Naive B cell (primary cell): ENCODE data around the gene EFS. TPM values are rescaled to one million over a fixed set of nuclear protein-coding genes. Genes with fewer than 3 reads are reported as not detected.
A peak's percentile ranks its signal among the peaks of the same experiment; 100 is the strongest.
"Not testable (repeated sequence)": the region's sequence is repeated elsewhere in the genome, so short reads cannot be mapped to it uniquely, and the experiment has no call there.

ENCODE experiments used
- ATAC-seq, 2 donors: fragments of 150-1000 bp; cut with Tn5 transposase; 2 replicates each; pipeline ENCODE4 v1.10.0; 2021; ENCODE audit warnings: low read depth in 2 of 2, mild to moderate bottlenecking in 2 of 2, moderate library complexity in 2 of 2
- DNase-seq: peaks from one replicate; pipeline ENCODE4 v3.0.0; 2022
- H3K27ac Mint-ChIP-seq, 6 donors: one replicate each; pipeline ENCODE4 v1.8.0; 2020 to 2022; ENCODE audit warnings: mild to moderate bottlenecking in 6 of 6, mixed read lengths in 6 of 6, moderate library complexity in 5 of 6, inconsistent platforms in 2 of 6
- H3K27me3 Mint-ChIP-seq, 3 donors: one replicate each; pipeline ENCODE4 v1.8.0; 2021 to 2022; ENCODE audit warnings: mixed read lengths in 3 of 3, mild to moderate bottlenecking in 1 of 3
- H3K36me3 Mint-ChIP-seq, 2 donors: one replicate each; pipeline ENCODE4 v1.8.0; 2020 to 2022; ENCODE audit warnings: mixed read lengths in 2 of 2, inconsistent platforms in 1 of 2, mild to moderate bottlenecking in 1 of 2
- H3K4me1 Mint-ChIP-seq, 3 donors: one replicate each; pipeline ENCODE4 v1.8.0; 2020 to 2022; ENCODE audit warnings: mixed read lengths in 3 of 3, inconsistent platforms in 1 of 3, mild to moderate bottlenecking in 1 of 3, moderate library complexity in 1 of 3
- H3K4me3 Mint-ChIP-seq, 8 donors: one replicate each; pipeline ENCODE4 v1.8.0; 2020 to 2022; ENCODE audit warnings: mild to moderate bottlenecking in 8 of 8, mixed read lengths in 8 of 8, moderate library complexity in 8 of 8, inconsistent platforms in 2 of 8
- H3K9me3 Mint-ChIP-seq, 7 donors: one replicate each; pipeline ENCODE4 v1.8.0; 2020 to 2022; ENCODE audit warnings: mixed read lengths in 7 of 7, mild to moderate bottlenecking in 5 of 7, inconsistent platforms in 2 of 7, moderate library complexity in 1 of 7
- polyA plus RNA-seq, 6 donors: library from polyadenylated mRNA; unstranded; fragments of 300-500 nt; fragmentation: Illumina TruSeq; gene quantifications; one replicate each; pipeline ENCODE4 v1.2.3, GENCODE V29; 2021; ENCODE audit warnings: low read depth in 6 of 6

Gene EFS
- polyA plus RNA-seq, 6 donors from 2014 or later, result not detected

- no peak overlapping the region for H3K27ac Mint-ChIP-seq
- no peak for DNase-seq
- no peaks in the 10 kb centered on the region for H3K36me3 Mint-ChIP-seq
- ATAC-seq, result no peak
- peaks cover 0 to 2% (median 0%) of the 10 kb centered on the region in 7 donors for H3K9me3 Mint-ChIP-seq
- H3K4me1 Mint-ChIP-seq, result no peaks in the 10 kb centered on the region
- no peak overlapping the region for H3K4me3 Mint-ChIP-seq
- H3K27me3 Mint-ChIP-seq, result peaks cover 22 to 69% (median 53%) of the 10 kb centered on the region in 3 donors
These were observed 24.4 kb upstream of the EFS start for GRCh38 chr14:23389396-23389795.

GRCh38 chr14:23388996-23389395 is 24.0 kb upstream of the EFS start:
- no peaks in the 10 kb centered on the region for H3K36me3 Mint-ChIP-seq
- H3K9me3 Mint-ChIP-seq, result peaks cover 0 to 2% (median 0%) of the 10 kb centered on the region in 7 donors
- ATAC-seq (no peak), DNase-seq (no peak)
- H3K27ac Mint-ChIP-seq, result no peak overlapping the region
- no peaks in the 10 kb centered on the region for H3K4me1 Mint-ChIP-seq
- H3K27me3 Mint-ChIP-seq, result peaks cover 22 to 70% (median 57%) of the 10 kb centered on the region in 3 donors
- H3K4me3 Mint-ChIP-seq, result no peak overlapping the region

- DNase-seq (no peak), ATAC-seq (no peak)
- H3K4me1 Mint-ChIP-seq, result no peaks in the 10 kb centered on the region
- no peaks in the 10 kb centered on the region for H3K36me3 Mint-ChIP-seq
- no peak overlapping the region for H3K27ac Mint-ChIP-seq
- peaks cover 0 to 2% (median 0%) of the 10 kb centered on the region in 7 donors for H3K9me3 Mint-ChIP-seq
- H3K27me3 Mint-ChIP-seq, result peaks cover 22 to 70% (median 57%) of the 10 kb centered on the region in 3 donors
- H3K4me3 Mint-ChIP-seq, result no peak overlapping the region
These were observed 23.2 kb upstream of the EFS start for GRCh38 chr14:23387916-23388882.

DNA sequence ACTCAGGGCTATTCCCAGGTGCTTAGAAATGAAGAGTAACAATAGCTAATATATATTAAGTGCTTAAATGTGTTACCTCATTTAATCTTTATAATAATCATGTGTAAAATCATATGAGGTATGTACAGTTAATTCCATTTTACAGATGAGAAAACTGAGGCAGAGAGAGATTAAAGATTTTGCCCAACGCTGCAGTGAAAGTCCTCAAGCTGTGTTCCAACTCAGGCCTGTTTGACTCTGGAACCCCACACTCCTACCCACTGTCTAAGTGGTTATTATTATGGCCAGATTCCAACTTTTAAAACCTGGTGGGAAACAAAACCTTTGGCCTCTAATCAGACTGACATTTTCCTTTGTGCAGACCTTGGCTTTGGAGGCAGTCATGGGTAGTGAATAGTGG is 22.0 kb upstream of the EFS start:
- Mint-ChIP-seq H3K27me3 (peaks cover 27 to 73% (median 61%) of the 10 kb centered on the region in 3 donors), H3K4me1 (no peaks in the 10 kb centered on the region), H3K9me3 (peaks cover 0 to 2% (median 0%) of the 10 kb centered on the region in 7 donors), H3K27ac (no peak overlapping the region), H3K4me3 (no peak overlapping the region), H3K36me3 (no peaks in the 10 kb centered on the region)
- ATAC-seq (no peak), DNase-seq (no peak)

- DNase-seq, H3K4me3 Mint-ChIP-seq, ATAC-seq, H3K9me3 Mint-ChIP-seq, H3K4me1 Mint-ChIP-seq, H3K36me3 Mint-ChIP-seq: not testable (repeated sequence)
- H3K27me3 Mint-ChIP-seq, result peaks cover 23 to 80% (median 68%) of the 10 kb centered on the region in 3 donors
- H3K27ac Mint-ChIP-seq, result peak overlapping the region in 1 of 6 donors; percentile 37
These were observed 21.3 kb upstream of the EFS start for GRCh38 chr14:23386266-23386657.

DNA sequence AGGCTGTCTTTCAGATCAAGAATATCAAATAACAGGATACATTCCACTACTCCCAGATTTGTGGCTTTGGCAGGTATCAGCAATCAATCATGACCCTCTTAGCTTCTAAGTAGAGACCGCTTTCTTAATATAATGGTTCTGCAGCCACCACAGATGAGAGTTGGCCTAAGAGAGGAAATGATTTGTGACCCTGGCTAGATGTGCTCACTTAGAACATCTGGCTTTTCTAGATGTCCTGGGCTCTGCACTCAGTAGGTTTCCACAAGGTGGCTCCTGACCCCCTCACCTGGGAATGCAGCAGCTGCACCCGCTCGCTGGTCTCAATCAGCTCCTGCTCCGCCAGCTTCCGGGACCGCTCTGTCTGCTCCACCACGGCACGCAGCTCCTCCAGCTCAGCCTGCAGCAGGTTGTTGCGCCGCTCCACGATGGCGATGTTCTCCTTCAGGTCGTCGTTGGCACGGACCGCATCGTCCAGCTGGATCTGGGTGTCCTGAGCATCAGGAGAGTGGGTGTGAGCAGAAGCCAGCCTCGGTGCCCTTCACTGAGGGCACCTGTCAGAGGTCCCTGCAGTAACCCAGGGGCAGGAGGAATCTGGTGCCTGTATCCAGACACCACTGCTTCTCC is 20.8 kb upstream of the EFS start:
- H3K27me3 Mint-ChIP-seq, result peaks cover 20 to 80% (median 73%) of the 10 kb centered on the region in 3 donors

GRCh38 chr14:23385244-23385641 is 20.3 kb upstream of the EFS start:
- ATAC-seq, result no peak
- H3K27ac Mint-ChIP-seq, result no peak overlapping the region

More for the DNA sequence above, 20.8 kb upstream of the EFS start:
- Mint-ChIP-seq H3K4me1 (no peaks in the 10 kb centered on the region), H3K27ac (no peak overlapping the region), H3K36me3 (no peaks in the 10 kb centered on the region), H3K4me3 (no peak overlapping the region), H3K9me3 (peaks cover 0 to 2% (median 0%) of the 10 kb centered on the region in 7 donors)
- ATAC-seq (no peak), DNase-seq (no peak)

GRCh38 chr14:23384364-23385080 is 19.6 kb upstream of the EFS start:
- no peaks in the 10 kb centered on the region for H3K36me3 Mint-ChIP-seq
- DNase-seq (no peak), ATAC-seq (no peak)
- peaks cover 0 to 2% (median 0%) of the 10 kb centered on the region in 7 donors for H3K9me3 Mint-ChIP-seq
- no peak overlapping the region for H3K4me3 Mint-ChIP-seq
- H3K27me3 Mint-ChIP-seq, result peaks cover 21 to 74% (median 73%) of the 10 kb centered on the region in 3 donors
- no peak overlapping the region for H3K27ac Mint-ChIP-seq
- peaks cover 0 to 2% (median 0%) of the 10 kb centered on the region in 3 donors for H3K4me1 Mint-ChIP-seq

More at GRCh38 chr14:23385244-23385641, 20.3 kb upstream of the EFS start:
- Mint-ChIP-seq H3K27me3 (peaks cover 20 to 80% (median 76%) of the 10 kb centered on the region in 3 donors), H3K4me1 (no peaks in the 10 kb centered on the region), H3K9me3 (peaks cover 0 to 2% (median 0%) of the 10 kb centered on the region in 7 donors), H3K36me3 (no peaks in the 10 kb centered on the region), H3K4me3 (no peak overlapping the region)
- DNase-seq, result no peak

GRCh38 chr14:23382731-23383440 is 17.9 kb upstream of the EFS start:
- no peak for DNase-seq
- Mint-ChIP-seq H3K27me3 (peaks cover 20 to 71% (median 69%) of the 10 kb centered on the region in 3 donors), H3K27ac (no peak overlapping the region), H3K9me3 (peaks cover 0 to 2% (median 0%) of the 10 kb centered on the region in 7 donors), H3K36me3 (no peaks in the 10 kb centered on the region), H3K4me1 (peaks cover 0 to 2% (median 0%) of the 10 kb centered on the region in 3 donors), H3K4me3 (no peak overlapping the region)
- no peak for ATAC-seq

- Mint-ChIP-seq H3K4me3 (no peak overlapping the region), H3K27me3 (peaks cover 20 to 68% (median 67%) of the 10 kb centered on the region in 3 donors), H3K27ac (no peak overlapping the region), H3K36me3 (no peaks in the 10 kb centered on the region), H3K4me1 (peaks cover 0 to 2% (median 0%) of the 10 kb centered on the region in 3 donors), H3K9me3 (peaks cover 0 to 2% (median 0%) of the 10 kb centered on the region in 7 donors)
- ATAC-seq (no peak), DNase-seq (no peak)
These were observed 17.3 kb upstream of the EFS start for GRCh38 chr14:23382276-23382675.

DNA sequence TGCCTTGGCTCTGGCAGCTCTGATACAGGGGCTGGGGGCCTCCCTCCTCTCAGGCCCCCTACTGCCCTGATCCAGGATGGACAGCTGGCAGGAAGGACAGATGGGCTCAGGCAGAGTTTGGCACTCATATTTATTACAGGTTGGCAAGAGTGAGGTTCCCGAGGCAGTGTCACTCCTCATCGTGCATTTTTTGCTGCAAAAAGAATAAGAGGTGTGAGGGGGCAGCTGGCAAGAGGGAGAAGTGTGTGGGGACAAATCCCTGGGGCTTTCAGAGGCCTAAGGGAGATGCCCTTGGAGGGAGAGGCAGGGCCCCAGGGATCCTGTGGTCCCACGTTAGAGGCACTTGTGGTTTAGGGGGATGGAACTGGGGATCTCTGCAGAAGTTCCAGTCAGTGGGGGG is 16.9 kb upstream of the EFS start:
- peaks cover 0 to 2% (median 0%) of the 10 kb centered on the region in 3 donors for H3K4me1 Mint-ChIP-seq
- no peak for DNase-seq
- H3K9me3 Mint-ChIP-seq, result peaks cover 0 to 2% (median 0%) of the 10 kb centered on the region in 7 donors
- no peak for ATAC-seq
- no peak overlapping the region for H3K4me3 Mint-ChIP-seq
- H3K27me3 Mint-ChIP-seq, result peaks cover 20 to 70% (median 69%) of the 10 kb centered on the region in 3 donors
- peak overlapping the region in 1 of 6 donors; percentile 49 for H3K27ac Mint-ChIP-seq
- H3K36me3 Mint-ChIP-seq, result no peaks in the 10 kb centered on the region

- ATAC-seq, result no peak
- Mint-ChIP-seq H3K4me1 (peaks cover 0 to 2% (median 0%) of the 10 kb centered on the region in 3 donors), H3K27ac (no peak overlapping the region), H3K9me3 (peaks cover 0 to 1% (median 0%) of the 10 kb centered on the region in 7 donors), H3K27me3 (peaks cover 16 to 73% (median 70%) of the 10 kb centered on the region in 3 donors), H3K4me3 (peak overlapping the region in 1 of 8 donors; percentile 68), H3K36me3 (no peaks in the 10 kb centered on the region)
- DNase-seq, result no peak
These were observed 16.0 kb upstream of the EFS start for GRCh38 chr14:23380976-23381375.
